Measurements from ENCODE around the gene EMC8.
A peak's percentile ranks its signal among the peaks of the same experiment; 100 is the strongest.

Gene EMC8

DNA sequence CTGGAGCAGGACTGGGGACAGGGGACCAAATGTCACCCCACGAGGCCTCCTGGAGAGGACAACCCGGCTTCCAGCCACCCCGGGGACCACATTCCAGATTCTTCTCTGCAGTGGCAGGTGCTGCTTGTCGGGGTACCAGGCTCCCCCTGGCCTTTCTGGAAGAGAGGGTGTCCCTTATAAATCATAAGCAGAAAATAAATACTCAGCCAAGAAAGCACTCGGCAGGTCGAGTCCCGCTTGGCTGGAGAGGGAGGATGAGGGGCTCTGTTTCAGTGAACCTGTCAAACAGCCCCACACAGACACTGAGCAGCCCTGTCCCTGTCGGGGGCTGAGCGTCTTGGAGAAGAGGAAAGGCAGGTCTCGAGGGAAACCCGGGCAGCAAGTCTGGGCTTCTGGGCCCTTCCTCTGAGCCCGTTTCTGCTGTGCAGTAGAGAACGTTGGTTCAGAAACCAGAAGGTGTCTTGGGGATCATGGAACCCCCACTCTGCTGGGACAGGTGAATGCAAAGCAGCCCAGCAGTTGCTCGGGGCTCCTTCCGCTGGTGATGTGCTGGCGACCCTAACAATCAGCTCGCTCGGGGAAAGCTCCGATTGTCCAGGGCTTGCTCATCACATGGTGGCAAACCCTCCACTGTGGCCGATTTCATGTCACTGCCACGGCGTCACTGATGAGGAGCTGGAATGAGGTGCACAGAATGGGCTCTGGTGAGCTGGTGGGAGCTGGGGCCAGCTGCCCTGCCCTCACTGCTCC, 36.8 kb upstream of the EMC8 start:
- no peak for DNase-seq (ENCODE audit: low read depth)
- no peak overlapping the region for H3K4me3 ChIP-seq (ENCODE audit: low read depth, low read length)

GRCh38 chr16:85835227-85835751, 35.9 kb upstream of the EMC8 start:
- no peak for DNase-seq (ENCODE audit: low read depth)
- H3K4me3 ChIP-seq (ENCODE audit: low read depth, low read length): no peak overlapping the region

DNA sequence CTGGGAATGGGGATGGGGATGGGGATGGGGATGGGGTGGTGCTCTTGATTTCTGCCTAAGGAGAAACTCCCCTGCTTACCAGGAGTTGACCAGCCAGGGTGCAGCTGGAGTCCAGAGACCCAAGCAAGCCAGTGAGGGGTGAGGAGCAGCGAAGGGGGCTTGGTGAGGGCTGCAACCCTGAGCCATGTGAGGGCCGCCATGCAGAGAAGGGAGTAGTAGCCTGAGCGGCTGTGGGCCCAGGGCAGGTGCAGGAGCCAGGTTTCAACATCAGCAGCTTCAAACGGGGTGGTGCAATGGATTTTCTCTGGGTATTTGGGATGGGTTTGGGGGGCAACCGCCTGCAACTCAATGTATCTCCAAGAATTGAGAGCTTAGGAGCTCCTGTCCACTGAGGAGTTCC, 35.4 kb upstream of the EMC8 start:
- DNase-seq (ENCODE audit: low read depth): no peak
- no peak overlapping the region for H3K4me3 ChIP-seq (ENCODE audit: low read depth, low read length)

DNA sequence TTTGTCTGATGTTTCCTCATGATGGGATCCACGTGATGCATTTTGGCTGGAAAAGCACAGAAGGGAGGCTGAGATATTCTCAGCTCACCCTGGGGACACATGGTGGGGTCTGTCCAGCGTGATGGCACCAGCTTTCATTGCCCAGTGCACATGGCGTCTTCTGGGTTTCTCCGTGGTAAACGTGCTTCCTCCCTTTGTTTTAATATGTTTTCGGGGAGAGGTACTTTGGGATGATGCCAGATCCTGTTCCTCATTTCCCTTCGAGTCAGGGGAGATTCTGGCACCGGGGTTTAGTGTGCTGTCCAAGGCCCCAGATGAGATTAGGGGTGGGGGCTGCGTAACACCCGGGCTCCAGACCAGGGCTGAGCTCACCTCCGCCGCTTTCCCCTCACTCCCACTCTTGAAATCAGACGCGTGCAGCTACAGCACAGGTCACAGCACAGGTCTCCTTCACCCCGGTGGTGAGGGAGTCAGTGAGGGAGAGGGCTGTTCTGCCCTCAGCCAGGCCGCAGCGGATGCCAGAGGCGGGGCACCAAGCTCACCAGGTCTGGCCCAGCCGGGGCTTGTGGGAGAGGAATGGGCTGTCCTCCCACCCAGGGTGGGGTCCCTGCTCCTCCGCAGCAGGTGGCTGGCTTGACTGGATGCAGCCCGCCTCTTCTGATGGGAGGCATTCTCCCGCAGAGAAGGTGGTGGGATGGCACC, 34.0 kb upstream of the EMC8 start:
- no peak for DNase-seq (ENCODE audit: low read depth)
- no peak overlapping the region for H3K4me3 ChIP-seq (ENCODE audit: low read depth, low read length)

- no peak for DNase-seq (ENCODE audit: low read depth)
- H3K4me3 ChIP-seq (ENCODE audit: low read depth, low read length): no peak overlapping the region
These were observed 33.4 kb upstream of the EMC8 start for GRCh38 chr16:85832570-85833218.

- H3K4me3 ChIP-seq (ENCODE audit: low read depth, low read length): no peak overlapping the region
- DNase-seq (ENCODE audit: low read depth): no peak
These were observed 31.5 kb upstream of the EMC8 start for GRCh38 chr16:85830821-85831220.

GRCh38 chr16:85829751-85830445, 30.6 kb upstream of the EMC8 start:
- H3K4me3 ChIP-seq (ENCODE audit: low read depth, low read length): no peak overlapping the region
- DNase-seq (ENCODE audit: low read depth): no peak

GRCh38 chr16:85829171-85829719, 29.9 kb upstream of the EMC8 start:
- no peak overlapping the region for H3K4me3 ChIP-seq (ENCODE audit: low read depth, low read length)
- DNase-seq (ENCODE audit: low read depth): no peak

DNA sequence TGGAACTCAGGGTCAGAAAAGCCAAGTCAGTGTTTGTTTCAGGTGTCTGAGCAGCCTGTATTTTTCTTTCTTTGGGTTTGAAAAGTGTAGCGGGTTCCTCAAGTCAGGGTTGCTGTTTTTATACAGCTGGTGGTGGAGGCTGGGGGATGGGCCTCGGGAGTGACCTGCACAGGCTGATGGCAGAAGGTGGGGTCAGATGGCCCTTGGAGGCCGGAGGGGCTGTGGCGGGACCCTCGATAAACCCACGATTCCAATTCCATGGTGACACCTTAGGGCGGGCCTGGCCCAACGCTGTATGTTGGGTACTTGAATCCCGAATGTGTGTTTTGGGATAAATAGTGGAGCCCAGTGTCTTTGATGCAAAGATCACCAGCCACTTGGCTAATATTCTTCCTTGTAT, 28.8 kb upstream of the EMC8 start:
- no peak overlapping the region for H3K4me3 ChIP-seq (ENCODE audit: low read depth, low read length)
- DNase-seq (ENCODE audit: low read depth): no peak

DNA sequence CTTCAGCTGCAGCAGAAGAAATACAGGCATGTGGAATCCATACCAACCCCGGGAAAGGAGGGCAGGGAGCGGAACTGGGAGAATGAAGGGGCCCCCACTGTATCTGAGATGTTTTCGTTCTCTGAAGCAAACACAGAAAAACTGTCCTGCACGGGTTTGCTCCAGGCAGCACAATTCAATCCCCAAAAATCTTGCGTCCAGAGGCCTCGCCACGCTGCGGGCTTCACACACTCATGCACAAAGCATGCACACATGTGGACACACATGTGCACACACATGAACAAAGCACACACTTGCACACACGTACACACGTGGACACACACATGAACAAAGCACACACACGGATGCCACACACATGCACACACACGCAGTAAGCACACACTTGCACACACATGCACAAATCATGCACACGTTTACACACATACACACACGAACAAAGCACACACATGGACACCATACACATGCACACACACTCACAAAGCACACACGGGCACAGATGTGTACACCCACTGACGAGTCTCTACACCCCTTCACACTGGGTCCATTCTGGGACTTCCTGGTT, 27.4 kb upstream of the EMC8 start:
- H3K4me3 ChIP-seq (ENCODE audit: low read depth, low read length): no peak overlapping the region
- no peak for DNase-seq (ENCODE audit: low read depth)

DNA sequence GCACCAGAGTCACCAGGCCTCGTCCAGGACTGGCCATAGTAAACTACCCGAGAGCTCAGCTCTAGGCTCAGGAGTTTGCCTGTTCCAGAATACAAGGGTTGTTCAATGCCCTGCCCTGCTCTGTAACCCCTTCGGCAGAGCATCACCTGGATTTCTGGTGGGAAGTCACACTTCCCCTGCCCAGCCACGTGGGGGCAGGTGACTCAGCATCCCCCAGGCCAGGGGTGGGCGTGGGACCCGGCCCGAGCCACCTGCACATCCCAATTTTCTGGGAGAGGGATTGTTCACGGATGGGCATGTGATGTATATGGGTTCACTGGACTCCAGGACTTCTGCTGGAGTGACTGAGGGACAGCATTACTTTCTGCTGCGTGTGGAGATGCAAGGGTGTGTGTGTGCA, 26.0 kb upstream of the EMC8 start:
- DNase-seq (ENCODE audit: low read depth): no peak
- no peak overlapping the region for H3K4me3 ChIP-seq (ENCODE audit: low read depth, low read length)

DNA sequence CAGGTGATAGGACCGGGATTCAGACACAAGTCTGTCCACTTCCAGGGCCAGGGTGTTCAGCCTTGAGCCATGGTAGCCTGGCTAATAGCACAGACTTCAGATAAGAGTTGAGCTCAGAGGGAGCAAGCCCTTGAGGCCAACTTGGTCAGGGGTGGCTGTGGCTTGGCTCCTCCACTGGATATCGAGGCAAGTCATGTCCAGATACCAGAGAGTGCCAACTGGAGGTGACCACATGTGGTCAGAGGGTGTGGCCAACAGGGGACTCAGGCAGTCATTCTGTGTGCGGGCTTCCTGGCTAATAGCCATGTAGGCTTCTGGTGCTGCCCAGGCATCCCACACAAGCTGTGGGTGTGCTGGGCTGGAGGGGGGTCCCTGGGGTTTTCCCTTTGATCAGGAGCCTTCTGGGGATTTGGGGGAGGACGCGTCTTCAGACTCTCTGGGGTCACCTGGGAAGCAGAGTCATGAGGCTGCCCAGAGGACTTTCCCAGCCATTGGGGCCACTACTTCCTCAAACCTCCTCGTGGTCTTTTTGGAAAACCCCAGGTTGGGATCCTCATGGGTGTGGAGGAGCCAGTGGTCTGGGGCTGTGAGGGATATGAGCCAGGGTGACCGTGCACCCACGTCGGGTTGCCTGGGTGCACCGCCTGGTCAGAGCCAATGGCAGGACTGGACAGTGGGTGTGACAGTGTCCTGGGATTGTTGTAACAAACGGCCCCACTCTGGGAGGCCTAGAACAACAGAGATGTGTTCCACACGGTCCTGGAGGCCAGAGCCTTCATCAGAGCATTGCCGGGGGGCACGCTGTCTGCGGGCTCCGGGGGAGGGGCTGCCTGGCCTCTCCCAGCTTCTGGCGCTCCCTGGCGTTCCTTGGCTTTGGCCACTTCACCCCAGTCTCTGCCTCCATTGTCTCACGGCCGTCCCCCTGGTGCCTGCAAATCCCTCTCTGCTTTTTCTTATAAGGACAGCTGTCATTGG, 25.1 kb upstream of the EMC8 start:
- H3K4me3 ChIP-seq (ENCODE audit: low read depth, low read length): no peak overlapping the region
- DNase-seq (ENCODE audit: low read depth): no peak

GRCh38 chr16:85823328-85823920, 24.1 kb upstream of the EMC8 start:
- H3K4me3 ChIP-seq (ENCODE audit: low read depth, low read length): no peak overlapping the region
- DNase-seq (ENCODE audit: low read depth): no peak

GRCh38 chr16:85822145-85822544, 22.8 kb upstream of the EMC8 start:
- no peak overlapping the region for H3K4me3 ChIP-seq (ENCODE audit: low read depth, low read length)
- no peak for DNase-seq (ENCODE audit: low read depth)

DNA sequence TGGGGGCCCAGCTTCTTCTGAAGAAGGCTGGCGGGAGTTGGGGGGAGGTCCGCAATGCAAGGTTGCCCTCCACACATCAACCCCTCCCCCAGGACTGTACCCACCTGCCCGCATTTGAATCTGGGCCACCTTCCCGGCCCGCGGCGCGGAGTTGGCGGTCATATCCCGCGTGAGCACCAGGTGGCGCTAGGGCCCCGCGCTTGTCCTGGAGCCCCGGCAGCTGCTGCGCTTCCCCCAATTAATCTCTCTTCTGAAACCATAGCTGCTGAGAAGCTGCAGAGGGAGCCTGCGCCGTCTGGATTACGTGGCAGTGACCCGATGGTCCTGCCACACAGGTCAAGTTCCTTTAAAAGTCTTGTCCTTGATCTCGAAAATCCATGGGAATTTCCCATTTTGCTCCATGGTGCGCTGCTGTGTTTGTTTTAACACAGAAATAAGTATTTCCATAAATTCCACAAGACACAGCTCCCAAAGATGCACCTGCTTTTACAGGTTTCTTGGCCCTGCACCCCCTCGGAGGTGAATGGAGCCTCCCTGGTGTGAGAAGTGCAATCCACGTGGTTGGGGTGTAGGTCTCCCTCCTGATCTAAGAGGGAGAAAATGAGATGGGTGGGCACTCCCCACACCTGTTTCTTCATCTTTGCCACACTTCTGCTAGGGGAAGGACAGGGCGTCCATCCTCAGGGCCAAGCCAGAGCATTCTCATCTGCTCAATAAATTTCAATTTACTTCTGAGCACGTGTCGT, 22.2 kb upstream of the EMC8 start:
- DNase-seq (ENCODE audit: low read depth): peak; percentile 22
- no peak overlapping the region for H3K4me3 ChIP-seq (ENCODE audit: low read depth, low read length)

DNA sequence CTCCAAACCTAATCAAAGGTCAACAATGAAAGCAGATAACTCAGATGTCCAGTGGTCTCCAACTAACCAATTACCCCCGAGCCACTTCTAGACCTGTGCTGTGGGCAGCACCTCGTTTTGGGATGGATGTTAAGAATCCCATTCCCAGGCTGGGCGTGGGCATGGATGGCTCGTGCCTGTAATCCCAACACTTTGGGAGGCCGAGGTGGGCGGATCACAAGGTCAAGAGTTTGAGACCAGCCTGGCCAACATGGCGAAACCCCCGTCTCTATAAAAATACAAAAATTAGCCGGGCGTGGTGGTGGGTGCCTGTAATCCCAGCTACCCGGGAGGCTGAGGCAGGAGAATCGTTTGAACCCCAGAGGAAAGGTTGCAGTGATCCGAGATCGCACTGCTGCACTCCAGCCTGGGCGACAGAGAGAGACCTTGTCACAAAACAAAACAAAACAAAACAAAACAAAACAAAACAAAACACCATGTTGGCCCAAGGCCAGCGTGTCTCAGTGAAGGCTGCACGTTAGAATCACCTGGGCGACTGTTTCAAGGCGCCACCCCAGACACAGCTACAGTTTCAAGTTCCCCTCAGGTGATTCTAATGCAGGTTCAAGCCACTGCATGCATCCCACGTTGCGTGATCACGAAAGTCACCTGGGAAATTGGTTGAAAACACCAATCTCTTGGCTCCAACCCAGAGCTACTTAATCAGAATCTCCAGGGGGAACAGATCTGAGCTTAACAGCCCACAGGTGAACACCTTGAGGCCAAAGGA, 21.4 kb upstream of the EMC8 start:
- DNase-seq (ENCODE audit: low read depth): no peak
- H3K4me3 ChIP-seq (ENCODE audit: low read depth, low read length): no peak overlapping the region

GRCh38 chr16:85819771-85820170, 20.4 kb upstream of the EMC8 start:
- no peak for DNase-seq (ENCODE audit: low read depth)

More at GRCh38 chr16:85819771-85820170, 20.4 kb upstream of the EMC8 start:
- H3K4me3 ChIP-seq (ENCODE audit: low read depth, low read length): no peak overlapping the region

Data from skeletal muscle cell (primary cell).